Smooth muscle cell (in vitro differentiated cells): ENCODE measurements around the gene CERCAM. TPM values are rescaled to one million over a fixed set of nuclear protein-coding genes. Genes with fewer than 3 reads are reported as not detected.

Experiments
- DNase-seq: peaks from one replicate; lab custom pipeline; 2025; ENCODE audit not compliant: unreplicated experiment; lab: John Stamatoyannopoulos, UW
- H2AFZ ChIP-seq: fragments of 200-600 bp; sonication (generic); 2 replicates; pipeline ENCODE4 v1.6.0; 2016; ENCODE audit warnings: antibody characterized with exemption, low read depth, mild to moderate bottlenecking
- H3F3A ChIP-seq: fragments of 200-600 bp; sonication (generic); 2 replicates; pipeline ENCODE4 v1.6.0; 2017; ENCODE audit warnings: antibody characterized with exemption, low read depth
- H3K27ac ChIP-seq: fragments of 200-600 bp; sonication (generic); 2 replicates; pipeline ENCODE4 v1.5.1; 2016; ENCODE audit warnings: low read depth, mild to moderate bottlenecking
- H3K27me3 ChIP-seq: fragments of 200-600 bp; sonication (generic); 2 replicates; pipeline ENCODE4 v1.6.1; 2016; ENCODE audit warnings: low read depth, mild to moderate bottlenecking
- H3K36me3 ChIP-seq: fragments of 200-600 bp; sonication (generic); 2 replicates; pipeline ENCODE4 v1.5.1; 2016; ENCODE audit warnings: low read depth
- H3K4me1 ChIP-seq: fragments of 200-600 bp; sonication (generic); 2 replicates; pipeline ENCODE4 v1.5.1; 2016; ENCODE audit warnings: low read depth
- H3K4me2 ChIP-seq: fragments of 200-600 bp; sonication (generic); 2 replicates; pipeline ENCODE4 v1.6.0; 2016; ENCODE audit warnings: mild to moderate bottlenecking
- H3K4me3 ChIP-seq: fragments of 200-600 bp; sonication (generic); 2 replicates; pipeline ENCODE4 v1.5.1; 2016; ENCODE audit warnings: mild to moderate bottlenecking
- H3K79me2 ChIP-seq: fragments of 200-600 bp; sonication (generic); 2 replicates; pipeline ENCODE4 v1.6.0; 2016; ENCODE audit warnings: low read depth, mild to moderate bottlenecking
- H3K9ac ChIP-seq: fragments of 200-600 bp; sonication (generic); 2 replicates; pipeline ENCODE4 v1.6.0; 2016; ENCODE audit warnings: low read depth
- H3K9me3 ChIP-seq: fragments of 200-600 bp; sonication (generic); replicated peaks from 2 replicates; pipeline ENCODE4 v1.5.1; 2016; ENCODE audit warnings: low read depth
- H4K20me1 ChIP-seq: fragments of 200-600 bp; sonication (generic); 2 replicates; pipeline ENCODE4 v1.6.0; 2016; ENCODE audit warnings: low read depth
- WGBS: methylation state at CpG from one replicate; pipeline ENCODE4 v1.1.7; 2016; ENCODE audit warnings: low lambda C conversion rate; 5-methylcytosine and 5-hydroxymethylcytosine counted together
- polyA plus RNA-seq: library from polyadenylated mRNA; unstranded; fragments of >200 nt; fragmentation: Nextera tagmentation; extraction: Ambion mirVana; gene quantifications from 2 replicates; pipeline ENCODE4 v1.2.1, GENCODE V29; 2016
- total RNA-seq: library from RNA; depleted of rRNA; stranded (reverse); fragments of >200 nt; gene quantifications from 2 replicates; pipeline ENCODE4 v1.2.3, GENCODE V29; 2014
- TF ChIP-seq, protein P1 (sequence below): fragments of 200-600 bp; sonication (generic); IDR thresholded peaks from 2 replicates; pipeline ENCODE4 v1.5.1; 2017; ENCODE audit warnings: borderline replicate concordance, mild to moderate bottlenecking, antibody characterized with exemption; ENCODE audit not compliant: insufficient read depth, poor library complexity, severe bottlenecking

The CERCAM gene
- total and polyA plus RNA-seq, 2 experiments from 2014 or later = 129 to 357 TPM

DNA sequence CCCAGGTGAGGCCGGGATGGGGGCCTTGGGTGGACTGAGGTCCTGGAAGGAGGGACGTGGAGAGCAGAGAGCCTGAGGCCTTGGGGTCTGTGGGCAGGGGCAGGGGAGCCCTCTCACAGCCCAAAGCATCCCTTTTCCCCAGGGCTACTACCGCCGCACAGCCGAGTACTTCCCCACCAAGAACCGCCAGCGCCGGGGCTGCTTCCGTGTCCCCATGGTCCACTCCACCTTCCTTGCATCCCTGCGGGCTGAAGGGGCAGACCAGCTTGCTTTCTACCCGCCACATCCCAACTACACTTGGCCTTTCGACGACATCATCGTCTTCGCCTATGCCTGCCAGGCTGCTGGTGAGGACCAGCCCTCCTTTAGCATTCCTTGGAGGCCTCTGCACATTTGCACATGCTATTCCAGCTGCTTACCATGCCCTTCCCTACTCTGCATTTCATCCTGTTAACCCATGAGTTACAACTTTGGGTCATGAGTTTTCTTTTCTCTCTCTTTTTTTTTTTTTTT lies 3.7 kb downstream of the CERCAM start:
- Histone ChIP-seq H3K9me3 (no peaks in the 10 kb centered on the region), H2AFZ (no peak overlapping the region), H3K36me3 (no peaks in the 10 kb centered on the region), H3K4me1 (no peaks in the 10 kb centered on the region), H3K27ac (no peak overlapping the region), H3F3A (no peaks in the 10 kb centered on the region), H4K20me1 (no peaks in the 10 kb centered on the region), H3K9ac (no peak overlapping the region), H3K4me2 (no peak overlapping the region), H3K4me3 (no peak overlapping the region), H3K79me2 (peaks cover 5% of the 10 kb centered on the region), H3K27me3 (no peaks in the 10 kb centered on the region)
- no peak for DNase-seq
- TF ChIP-seq, protein P1, sequence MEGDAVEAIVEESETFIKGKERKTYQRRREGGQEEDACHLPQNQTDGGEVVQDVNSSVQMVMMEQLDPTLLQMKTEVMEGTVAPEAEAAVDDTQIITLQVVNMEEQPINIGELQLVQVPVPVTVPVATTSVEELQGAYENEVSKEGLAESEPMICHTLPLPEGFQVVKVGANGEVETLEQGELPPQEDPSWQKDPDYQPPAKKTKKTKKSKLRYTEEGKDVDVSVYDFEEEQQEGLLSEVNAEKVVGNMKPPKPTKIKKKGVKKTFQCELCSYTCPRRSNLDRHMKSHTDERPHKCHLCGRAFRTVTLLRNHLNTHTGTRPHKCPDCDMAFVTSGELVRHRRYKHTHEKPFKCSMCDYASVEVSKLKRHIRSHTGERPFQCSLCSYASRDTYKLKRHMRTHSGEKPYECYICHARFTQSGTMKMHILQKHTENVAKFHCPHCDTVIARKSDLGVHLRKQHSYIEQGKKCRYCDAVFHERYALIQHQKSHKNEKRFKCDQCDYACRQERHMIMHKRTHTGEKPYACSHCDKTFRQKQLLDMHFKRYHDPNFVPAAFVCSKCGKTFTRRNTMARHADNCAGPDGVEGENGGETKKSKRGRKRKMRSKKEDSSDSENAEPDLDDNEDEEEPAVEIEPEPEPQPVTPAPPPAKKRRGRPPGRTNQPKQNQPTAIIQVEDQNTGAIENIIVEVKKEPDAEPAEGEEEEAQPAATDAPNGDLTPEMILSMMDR = no peak
- 95% methylated on average over 15 of the region's 15 CpGs for WGBS

DNA sequence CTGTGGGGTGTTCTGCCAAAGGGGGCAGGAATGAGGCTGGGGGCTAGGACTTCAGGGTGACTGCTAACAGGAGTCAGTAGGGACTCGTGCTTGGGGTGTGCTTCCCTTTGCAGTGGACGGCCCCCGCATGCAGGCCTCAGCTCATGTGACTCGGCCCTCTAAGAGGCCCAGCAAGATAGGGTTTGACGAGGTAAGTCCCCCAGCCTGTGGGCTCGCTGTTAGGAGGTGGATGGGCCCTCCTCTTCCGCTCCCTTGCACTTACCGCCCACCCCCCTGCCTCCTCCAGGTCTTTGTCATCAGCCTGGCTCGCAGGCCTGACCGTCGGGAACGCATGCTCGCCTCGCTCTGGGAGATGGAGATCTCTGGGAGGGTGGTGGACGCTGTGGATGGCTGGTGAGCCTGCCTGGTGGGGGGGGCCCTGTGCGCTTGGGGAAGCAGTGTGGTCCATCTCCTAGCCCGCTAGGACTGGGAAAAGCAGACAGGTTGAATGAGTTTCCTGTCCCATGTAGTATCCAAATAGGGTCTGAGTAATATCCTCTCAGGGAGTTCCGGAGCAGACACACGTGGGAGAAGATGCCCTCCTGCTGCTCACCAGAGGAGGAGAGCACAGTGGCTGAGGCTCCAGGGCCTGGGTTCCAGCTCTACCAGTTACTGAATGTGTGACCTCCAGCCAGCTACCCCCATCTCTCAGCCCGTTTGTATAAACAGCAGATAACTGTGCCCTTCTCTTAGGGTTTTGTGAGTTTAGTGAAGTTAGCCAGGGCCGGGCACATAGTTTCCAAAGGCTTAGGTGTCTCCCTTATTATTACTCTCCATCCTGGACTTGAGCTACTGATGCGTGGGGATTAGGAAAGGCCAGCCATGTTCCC lies 8.2 kb downstream of the CERCAM start:
- WGBS = 60% methylated on average over 21 of the region's 22 CpGs
- no peaks in the 10 kb centered on the region for H3K36me3 ChIP-seq
- no peaks in the 10 kb centered on the region for H3K4me1 ChIP-seq
- H4K20me1 ChIP-seq = no peaks in the 10 kb centered on the region
- no peak overlapping the region for H2AFZ ChIP-seq
- H3K9ac ChIP-seq = no peak overlapping the region
- peak overlapping the region; percentile 61 for H3K27ac ChIP-seq
- H3K79me2 ChIP-seq = no peaks in the 10 kb centered on the region
- H3K4me2 ChIP-seq = no peak overlapping the region
- no peaks in the 10 kb centered on the region for H3K27me3 ChIP-seq
- no peaks in the 10 kb centered on the region for H3F3A ChIP-seq
- no peak for DNase-seq
- TF ChIP-seq, protein P1 = no peak
- no peak overlapping the region for H3K4me3 ChIP-seq
- no peaks in the 10 kb centered on the region for H3K9me3 ChIP-seq

GRCh38 chr9:128429513-128430086 lies 8.9 kb downstream of the CERCAM start:
- Histone ChIP-seq H3K79me2 (no peaks in the 10 kb centered on the region), H3K4me3 (no peak overlapping the region), H3K27ac (peak overlapping the region; percentile 61), H3F3A (no peaks in the 10 kb centered on the region), H3K9ac (no peak overlapping the region), H3K4me2 (no peak overlapping the region), H3K9me3 (no peaks in the 10 kb centered on the region), H2AFZ (no peak overlapping the region), H3K27me3 (no peaks in the 10 kb centered on the region), H3K4me1 (no peaks in the 10 kb centered on the region), H4K20me1 (no peaks in the 10 kb centered on the region), H3K36me3 (no peaks in the 10 kb centered on the region)
- WGBS = 96% methylated on average over 13 of the region's 13 CpGs
- TF ChIP-seq, protein P1 = no peak
- DNase-seq = no peak
